HEK293 (cell line): ENCODE measurements around the gene SPRED2.

Source experiments
- CTCF ChIP-seq: fragments of 450-650 bp; formaldehyde crosslinking; IDR thresholded peaks from 2 replicates; pipeline ENCODE4 v1.5.1; 2016; ENCODE audit warnings: missing biosample characterization, missing genetic modification characterization
- EGR2 ChIP-seq: fragments of 450-650 bp; formaldehyde crosslinking; IDR thresholded peaks from 2 replicates; pipeline ENCODE4 v1.5.1; 2016; ENCODE audit warnings: low read depth, missing biosample characterization, missing genetic modification characterization
- FEZF1 ChIP-seq: fragments of 450-650 bp; formaldehyde crosslinking; IDR thresholded peaks from 2 replicates; pipeline ENCODE4 v1.5.1; 2016; ENCODE audit warnings: missing biosample characterization, missing genetic modification characterization
- GLIS1 ChIP-seq: fragments of 450-650 bp; formaldehyde crosslinking; IDR thresholded peaks from 2 replicates; pipeline ENCODE4 v1.5.1; 2016; ENCODE audit warnings: missing biosample characterization, missing genetic modification characterization
- GLIS2 ChIP-seq: fragments of 450-650 bp; formaldehyde crosslinking; IDR thresholded peaks from 2 replicates; pipeline ENCODE4 v1.5.1; 2016; ENCODE audit warnings: missing biosample characterization, missing genetic modification characterization
- IKZF3 ChIP-seq: fragments of 450-650 bp; IDR thresholded peaks from 2 replicates; pipeline ENCODE4 v1.5.0; 2018; ENCODE audit warnings: missing biosample characterization, mild to moderate bottlenecking, missing genetic modification characterization, moderate library complexity
- KLF1 ChIP-seq: fragments of 450-650 bp; formaldehyde crosslinking; IDR thresholded peaks from 2 replicates; pipeline ENCODE4 v1.5.1; 2016; ENCODE audit warnings: missing biosample characterization, missing genetic modification characterization
- KLF16 ChIP-seq: fragments of 450-650 bp; formaldehyde crosslinking; IDR thresholded peaks from 2 replicates; pipeline ENCODE4 v1.5.1; 2017; ENCODE audit warnings: missing biosample characterization, missing genetic modification characterization
- PBX3 ChIP-seq: sonication (generic); formaldehyde crosslinking; IDR thresholded peaks from 2 replicates; pipeline ENCODE4 v1.8.1; 2022; ENCODE audit warnings: mild to moderate bottlenecking, moderate library complexity, missing genetic modification reagents
- PRDM1 ChIP-seq: fragments of 450-650 bp; formaldehyde crosslinking; IDR thresholded peaks from 2 replicates; pipeline ENCODE4; 2016; ENCODE audit warnings: missing biosample characterization, missing genetic modification characterization
- PRDM10 ChIP-seq: fragments of 450-650 bp; formaldehyde crosslinking; IDR thresholded peaks from 2 replicates; pipeline ENCODE4 v1.5.1; 2016; ENCODE audit warnings: missing biosample characterization, missing genetic modification characterization
- SP2 ChIP-seq: fragments of 450-650 bp; formaldehyde crosslinking; IDR thresholded peaks from 2 replicates; pipeline ENCODE4 v1.5.1; 2016; ENCODE audit warnings: missing biosample characterization, missing genetic modification characterization
- SP7 ChIP-seq: fragments of 450-650 bp; formaldehyde crosslinking; IDR thresholded peaks from 2 replicates; pipeline ENCODE4 v1.5.1; 2016; ENCODE audit warnings: missing biosample characterization, missing genetic modification characterization
- YY1 ChIP-seq: fragments of 450-650 bp; formaldehyde crosslinking; IDR thresholded peaks from 2 replicates; pipeline ENCODE4 v1.5.1; 2018; ENCODE audit warnings: missing biosample characterization, missing genetic modification characterization
- ZBTB10 ChIP-seq: fragments of 450-650 bp; formaldehyde crosslinking; IDR thresholded peaks from 2 replicates; pipeline ENCODE4 v1.5.1; 2016; ENCODE audit warnings: missing biosample characterization, missing genetic modification characterization
- ZBTB17 ChIP-seq: fragments of 450-650 bp; formaldehyde crosslinking; IDR thresholded peaks from 2 replicates; pipeline ENCODE4 v1.5.1; 2016; ENCODE audit warnings: missing biosample characterization, missing genetic modification characterization
- ZBTB44 ChIP-seq: fragments of 450-650 bp; IDR thresholded peaks from 2 replicates; pipeline ENCODE4 v1.5.1; 2018; ENCODE audit warnings: missing biosample characterization, mild to moderate bottlenecking, missing genetic modification characterization
- ZFHX2 ChIP-seq: fragments of 450-650 bp; formaldehyde crosslinking; conservative IDR thresholded peaks from 2 replicates; pipeline ENCODE4 v1.5.1; 2016; ENCODE audit warnings: missing biosample characterization, missing genetic modification characterization
- ZNF354C ChIP-seq: fragments of 450-650 bp; formaldehyde crosslinking; IDR thresholded peaks from 2 replicates; pipeline ENCODE4 v1.5.1; 2016; ENCODE audit warnings: missing biosample characterization, missing genetic modification characterization, low read depth, borderline replicate concordance
- ZNF366 ChIP-seq: fragments of 450-650 bp; formaldehyde crosslinking; conservative IDR thresholded peaks from 2 replicates; pipeline ENCODE4 v1.5.1; 2016; ENCODE audit warnings: missing biosample characterization, missing genetic modification characterization
- ZNF37A ChIP-seq: fragments of 450-650 bp; IDR thresholded peaks from 2 replicates; pipeline ENCODE4 v1.5.1; 2018; ENCODE audit warnings: missing biosample characterization, missing genetic modification characterization
- ZNF394 ChIP-seq: fragments of 450-650 bp; formaldehyde crosslinking; IDR thresholded peaks from 2 replicates; pipeline ENCODE4 v1.5.1; 2016; ENCODE audit warnings: missing biosample characterization, missing genetic modification characterization, mild to moderate bottlenecking, moderate library complexity, borderline replicate concordance
- ZNF48 ChIP-seq: fragments of 450-650 bp; formaldehyde crosslinking; IDR thresholded peaks from 2 replicates; pipeline ENCODE4 v1.5.1; 2016; ENCODE audit warnings: missing biosample characterization, missing genetic modification characterization
- ZNF529 ChIP-seq: fragments of 450-650 bp; formaldehyde crosslinking; IDR thresholded peaks from 2 replicates; pipeline ENCODE4 v1.5.1; 2017; ENCODE audit warnings: missing genetic modification characterization, missing biosample characterization; ENCODE audit not compliant: insufficient replicate concordance
- ZNF571 ChIP-seq: fragments of 450-650 bp; formaldehyde crosslinking; IDR thresholded peaks from 2 replicates; pipeline ENCODE4 v1.5.0; 2017; ENCODE audit warnings: missing biosample characterization, missing genetic modification characterization
- ZNF600 ChIP-seq: fragments of 450-650 bp; formaldehyde crosslinking; IDR thresholded peaks from 2 replicates; pipeline ENCODE4 v1.5.1; 2016; ENCODE audit warnings: missing biosample characterization, missing genetic modification characterization
- ZNF629 ChIP-seq: fragments of 450-650 bp; formaldehyde crosslinking; IDR thresholded peaks from 2 replicates; pipeline ENCODE4 v1.5.1; 2017; ENCODE audit warnings: missing biosample characterization, missing genetic modification characterization
- ZNF701 ChIP-seq: fragments of 450-650 bp; formaldehyde crosslinking; IDR thresholded peaks from 2 replicates; pipeline ENCODE4 v1.5.1; 2016; ENCODE audit warnings: missing biosample characterization, missing genetic modification characterization
- ZSCAN30 ChIP-seq: fragments of 450-650 bp; IDR thresholded peaks from 2 replicates; pipeline ENCODE4 v1.5.1; 2018; ENCODE audit warnings: missing biosample characterization, mild to moderate bottlenecking, missing genetic modification characterization, moderate library complexity

SPRED2 gene

GRCh38 chr2:65382776-65383357 lies 49.5 kb downstream of the SPRED2 start (continued):
- TF ChIP-seq ZBTB44 (peak; percentile 58), PRDM10 (tag by site-specific recombination) (peak; percentile 76), GLIS1 (tag by site-specific recombination) (peak; percentile 84), ZNF366 (tag by site-specific recombination) (peak; percentile 41), ZNF600 (peak; percentile 82), IKZF3 (peak; percentile 39; the same call in 1 of the 2 replicates), ZSCAN30 (peak; percentile 57; the same call in 1 of the 2 replicates), ZBTB17 (peak; percentile 72), ZNF48 (tag by site-specific recombination) (no peak), ZNF37A (tag by site-specific recombination) (no peak), KLF1 (peak; percentile 25; the same call in 1 of the 2 replicates), ZNF571 (no peak), ZNF354C (tag by site-specific recombination) (no peak), SP2 (tag by site-specific recombination) (peak; percentile 20; the same call in 1 of the 2 replicates), PRDM1 (tag by site-specific recombination) (peak; percentile 33; the same call in 1 of the 2 replicates), ZFHX2 (tag by site-specific recombination) (peak; percentile 86), EGR2 (peak; percentile 84), ZNF529 (tag by site-specific recombination) (no peak), ZNF629 (peak; percentile 47; the same call in 1 of the 2 replicates), ZNF701 (tag by site-specific recombination) (no peak), ZBTB10 (no peak), FEZF1 (tag by site-specific recombination) (peak; percentile 30; the same call in 1 of the 2 replicates), KLF16 (tag by site-specific recombination) (peak; percentile 70; the same call in 1 of the 2 replicates), CTCF (tag by site-specific recombination) (peak; percentile 54), ZNF394 (no peak), SP7 (peak; percentile 48; the same call in 1 of the 2 replicates), PBX3 (CRISPR knock-in tag) (no peak), GLIS2 (tag by site-specific recombination) (no peak), YY1 (tag by site-specific recombination) (no peak)
